Keratinocyte (primary cell): ENCODE data around the gene ARCN1. TPM values are rescaled to one million over a fixed set of nuclear protein-coding genes. Genes with fewer than 3 reads are reported as not detected.

ENCODE experiments used
- DNase-seq: peaks from one replicate; pipeline ENCODE4 v3.0.0-alpha.2; 2011; ENCODE audit warnings: low read depth, missing footprints, low spot score
- FAIRE-seq: peaks from 2 replicates; lab custom pipeline; 2011; peaks lifted over from hg19 to GRCh38; lab: Jason Lieb, UNC
- H2AFZ ChIP-seq: 2 replicates; pipeline ENCODE4 v1.6.0; 2012; ENCODE audit warnings: low read length, control low read depth, inconsistent platforms; ENCODE audit not compliant: control insufficient read depth
- H3K27ac ChIP-seq: 2 replicates; pipeline ENCODE4 v1.5.1; 2011; ENCODE audit warnings: low read length; ENCODE audit not compliant: control insufficient read depth, insufficient read depth
- H3K27me3 ChIP-seq: 3 replicates; pipeline ENCODE4 v1.6.0; 2011; ENCODE audit warnings: low read length; ENCODE audit not compliant: control insufficient read depth, insufficient read depth; ENCODE audit errors: extremely low read depth
- H3K36me3 ChIP-seq, 2 experiments: 2 replicates in 1 of 2; 3 replicates in 1 of 2; pipeline ENCODE4 v1.5.1; 2011; ENCODE audit warnings: low read length in 2 of 2, mild to moderate bottlenecking in 1 of 2; ENCODE audit not compliant: control insufficient read depth in 2 of 2, insufficient read depth in 2 of 2; ENCODE audit errors: extremely low read depth in 1 of 2
- H3K4me1 ChIP-seq: 3 replicates; pipeline ENCODE4 v1.5.1; 2011; ENCODE audit warnings: low read length; ENCODE audit not compliant: control insufficient read depth, insufficient read depth; ENCODE audit errors: extremely low read depth
- H3K4me2 ChIP-seq: 3 replicates; pipeline ENCODE4 v1.6.0; 2011; ENCODE audit warnings: low read depth, low read length; ENCODE audit not compliant: control insufficient read depth, insufficient read depth; ENCODE audit errors: extremely low read depth
- H3K4me3 ChIP-seq, 3 experiments: fragments of 200-600 bp in 1 of 3; sonication (generic) in 1 of 3; 2 replicates in 2 of 3; 3 replicates in 1 of 3; pipeline ENCODE4 v1.5.1; 2011 to 2016; ENCODE audit warnings: low read length in 3 of 3, mild to moderate bottlenecking in 3 of 3, control low read depth in 2 of 3, inconsistent platforms in 1 of 3, low read depth in 1 of 3, mixed read lengths in 1 of 3, mixed run types in 1 of 3, moderate library complexity in 1 of 3; ENCODE audit not compliant: control insufficient read depth in 2 of 3, insufficient read depth in 2 of 3; ENCODE audit errors: extremely low read depth in 1 of 3
- H3K79me2 ChIP-seq: 2 replicates; pipeline ENCODE4 v1.6.0; 2012; ENCODE audit warnings: low read length; ENCODE audit not compliant: control insufficient read depth, insufficient read depth
- H3K9ac ChIP-seq: 3 replicates; pipeline ENCODE4 v1.6.0; 2011; ENCODE audit warnings: low read length; ENCODE audit not compliant: control insufficient read depth, insufficient read depth; ENCODE audit errors: extremely low read depth
- H3K9me1 ChIP-seq: 3 replicates; pipeline ENCODE4 v1.6.0; 2011; ENCODE audit warnings: low read length; ENCODE audit not compliant: control insufficient read depth, insufficient read depth; ENCODE audit errors: extremely low read depth
- H3K9me3 ChIP-seq: 2 replicates; pipeline ENCODE4 v1.5.1; 2012; ENCODE audit warnings: low read depth, low read length; ENCODE audit not compliant: control insufficient read depth
- H4K20me1 ChIP-seq: 3 replicates; pipeline ENCODE4 v1.6.0; 2011; ENCODE audit warnings: low read length; ENCODE audit not compliant: control insufficient read depth, insufficient read depth; ENCODE audit errors: extremely low read depth
- EZH2 ChIP-seq: IDR thresholded peaks from one replicate; pipeline ENCODE4 v1.6.1; 2012; ENCODE audit warnings: inconsistent platforms, mild to moderate bottlenecking, low read length, moderate library complexity
- dilution Hi-C: fragments of 300-500 bp; cut with MboI; formaldehyde crosslinking; loops from one replicate; pipeline ENCODE4 v1.7.0; 2020; ENCODE audit warnings: low sequenced_read_pairs; ENCODE audit not compliant: extremely low pct_ligation_motif_present
- polyA plus RNA-seq, 5 experiments: library from polyadenylated mRNA; depleted of rRNA in 3 of 5; stranded (reverse) in 3 of 5; stranded (forward) in 1 of 5; unstranded in 1 of 5; fragments of >200 nt; gene quantifications; 1 replicate in 1 of 5; 2 replicates in 3 of 5; 3 replicates in 1 of 5; pipeline versions ENCODE4 v1.2.1 to v1.2.3, GENCODE V29; 2011 to 2012; ENCODE audit warnings: missing spikeins in 2 of 5, low read depth in 1 of 5, low replicate concordance in 1 of 5
- TF ChIP-seq, protein P1 (sequence below), 3 experiments: IDR thresholded peaks in 1 of 3; conservative IDR thresholded peaks in 1 of 3; optimal IDR thresholded peaks in 1 of 3; 2 replicates in 2 of 3; 3 replicates in 1 of 3; pipeline versions ENCODE3 to v1.5.1; 2011; ENCODE audit warnings: low read length in 3 of 3, mild to moderate bottlenecking in 3 of 3, moderate library complexity in 2 of 3, control low read depth in 1 of 3, inconsistent platforms in 1 of 3; ENCODE audit not compliant: insufficient read depth in 2 of 3; ENCODE audit errors: extremely low read depth in 1 of 3

ARCN1 gene
- polyA plus RNA-seq, 1 donor (not counting 4 experiments of a cell fraction or from before 2014, with no cell fraction given), result 150 TPM

DNA sequence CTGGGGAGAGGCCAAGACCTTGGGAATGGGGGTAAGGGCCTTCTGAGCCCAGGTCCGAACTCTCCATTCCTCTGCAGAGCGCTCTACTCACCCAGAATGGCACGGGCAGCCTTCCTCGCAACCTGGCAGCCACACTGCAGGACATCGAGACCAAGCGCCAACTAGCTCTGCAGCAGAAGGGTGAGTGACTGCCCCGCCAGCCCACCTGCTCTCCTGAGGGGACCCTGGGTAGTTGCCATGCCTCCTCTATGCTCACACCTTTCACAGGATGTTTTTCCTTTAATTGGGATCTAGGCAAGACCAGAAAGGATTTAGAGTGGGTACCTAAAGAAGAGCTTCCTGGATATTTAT lies 71.8 kb downstream of the ARCN1 start:
- H3K9ac ChIP-seq, result no peak overlapping the region
- TF ChIP-seq, protein P1, sequence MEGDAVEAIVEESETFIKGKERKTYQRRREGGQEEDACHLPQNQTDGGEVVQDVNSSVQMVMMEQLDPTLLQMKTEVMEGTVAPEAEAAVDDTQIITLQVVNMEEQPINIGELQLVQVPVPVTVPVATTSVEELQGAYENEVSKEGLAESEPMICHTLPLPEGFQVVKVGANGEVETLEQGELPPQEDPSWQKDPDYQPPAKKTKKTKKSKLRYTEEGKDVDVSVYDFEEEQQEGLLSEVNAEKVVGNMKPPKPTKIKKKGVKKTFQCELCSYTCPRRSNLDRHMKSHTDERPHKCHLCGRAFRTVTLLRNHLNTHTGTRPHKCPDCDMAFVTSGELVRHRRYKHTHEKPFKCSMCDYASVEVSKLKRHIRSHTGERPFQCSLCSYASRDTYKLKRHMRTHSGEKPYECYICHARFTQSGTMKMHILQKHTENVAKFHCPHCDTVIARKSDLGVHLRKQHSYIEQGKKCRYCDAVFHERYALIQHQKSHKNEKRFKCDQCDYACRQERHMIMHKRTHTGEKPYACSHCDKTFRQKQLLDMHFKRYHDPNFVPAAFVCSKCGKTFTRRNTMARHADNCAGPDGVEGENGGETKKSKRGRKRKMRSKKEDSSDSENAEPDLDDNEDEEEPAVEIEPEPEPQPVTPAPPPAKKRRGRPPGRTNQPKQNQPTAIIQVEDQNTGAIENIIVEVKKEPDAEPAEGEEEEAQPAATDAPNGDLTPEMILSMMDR (optimal IDR thresholded peaks at IDR 0.05 in 1 of 3, IDR thresholded peaks at IDR 0.05 in 1 of 3, conservative IDR thresholded peaks at IDR 0.05 in 1 of 3; ENCODE audit: extremely low read depth in 1 of 3, insufficient read depth in 2 of 3, low read length in 3 of 3), result no peak
- no peak for TF ChIP-seq EZH2
- dilution Hi-C loops, result no loop called here
- H3K9me1 ChIP-seq, result peaks cover 3% of the 10 kb centered on the region
- no peak overlapping the region for H3K27ac ChIP-seq
- no peaks in the 10 kb centered on the region for H4K20me1 ChIP-seq
- H3K27me3 ChIP-seq, result no peaks in the 10 kb centered on the region
- peaks cover 13% of the 10 kb centered on the region for H3K4me1 ChIP-seq
- H3K36me3 ChIP-seq, result peaks cover 35 to 38% of the 10 kb centered on the region in 2 experiments
- no peak overlapping the region for H3K4me2 ChIP-seq
- no peak overlapping the region for H2AFZ ChIP-seq
- FAIRE-seq, result no peak
- DNase-seq, result no peak
- H3K9me3 ChIP-seq, result no peaks in the 10 kb centered on the region
- H3K79me2 ChIP-seq, result no peaks in the 10 kb centered on the region
- H3K4me3 ChIP-seq, result no peak overlapping the region

DNA sequence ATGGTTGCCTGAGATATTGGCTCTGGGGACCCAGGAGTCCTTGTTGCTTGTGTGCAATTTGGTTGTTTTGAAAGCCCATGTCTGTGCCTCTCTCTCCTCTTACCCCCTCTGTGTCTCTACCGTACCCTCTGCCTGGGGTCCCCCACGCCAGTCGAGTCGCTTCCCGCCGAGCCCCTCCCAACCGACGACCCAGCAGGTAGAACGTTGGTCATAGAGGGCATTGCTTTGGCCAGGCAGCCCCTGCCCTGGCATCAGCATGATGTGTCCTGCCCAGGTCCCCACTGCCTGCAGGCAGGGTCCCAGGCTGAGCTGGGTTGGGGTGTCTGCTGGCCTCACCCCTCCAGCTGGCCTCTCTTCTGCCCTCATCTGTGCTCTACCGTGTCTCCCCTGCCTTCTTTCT lies 72.3 kb downstream of the ARCN1 start:
- Histone ChIP-seq H3K36me3 (peaks cover 35 to 38% of the 10 kb centered on the region in 2 experiments), H3K4me2 (no peak overlapping the region), H3K27ac (no peak overlapping the region), H3K79me2 (no peaks in the 10 kb centered on the region), H3K9ac (no peak overlapping the region), H3K9me1 (peaks cover 3% of the 10 kb centered on the region), H3K4me1 (peaks cover 13% of the 10 kb centered on the region), H4K20me1 (no peaks in the 10 kb centered on the region), H3K27me3 (no peaks in the 10 kb centered on the region), H3K4me3 (no peak overlapping the region), H2AFZ (no peak overlapping the region), H3K9me3 (no peaks in the 10 kb centered on the region)
- dilution Hi-C loops, result no loop called here
- TF ChIP-seq, protein P1 (optimal IDR thresholded peaks at IDR 0.05 in 1 of 3, IDR thresholded peaks at IDR 0.05 in 1 of 3, conservative IDR thresholded peaks at IDR 0.05 in 1 of 3; ENCODE audit: extremely low read depth in 1 of 3, insufficient read depth in 2 of 3, low read length in 3 of 3), result no peak
- TF ChIP-seq EZH2, result no peak
- FAIRE-seq, result no peak
- DNase-seq, result no peak
